Nephron progenitor cell (in vitro differentiated cells): Measurements from ENCODE around the gene OR1F1.
"Not testable (repeated sequence)": the region's sequence is repeated elsewhere in the genome, so short reads cannot be mapped to it uniquely, and the experiment has no call there.

Source experiments
- DNase-seq: peaks from one replicate; pipeline ENCODE4 v3.0.0; 2021
- H3K27ac Mint-ChIP-seq: 2 replicates; pipeline ENCODE4 v1.8.0; 2021; ENCODE audit warnings: mild to moderate bottlenecking, moderate library complexity, mixed read lengths
- H3K27me3 Mint-ChIP-seq: 2 replicates; pipeline ENCODE4 v1.8.0; 2021; ENCODE audit warnings: mild to moderate bottlenecking, low read depth, mixed read lengths; ENCODE audit not compliant: poor library complexity
- H3K36me3 Mint-ChIP-seq: 2 replicates; pipeline ENCODE4 v1.8.0; 2021; ENCODE audit warnings: low read depth, mixed read lengths
- H3K4me1 Mint-ChIP-seq: 2 replicates; pipeline ENCODE4 v1.8.0; 2021; ENCODE audit warnings: mixed read lengths
- H3K4me3 Mint-ChIP-seq: 2 replicates; pipeline ENCODE4 v1.8.0; 2021; ENCODE audit warnings: mild to moderate bottlenecking, moderate library complexity, mixed read lengths
- H3K9me3 Mint-ChIP-seq: 2 replicates; pipeline ENCODE4 v1.8.0; 2021; ENCODE audit warnings: mild to moderate bottlenecking, moderate library complexity, mixed read lengths
- CTCF ChIP-seq: fragments of 200-600 bp; sonication (generic); IDR thresholded peaks from 2 replicates; pipeline ENCODE4 v1.5.0; 2021; ENCODE audit warnings: antibody characterized with exemption

The OR1F1 gene

DNA sequence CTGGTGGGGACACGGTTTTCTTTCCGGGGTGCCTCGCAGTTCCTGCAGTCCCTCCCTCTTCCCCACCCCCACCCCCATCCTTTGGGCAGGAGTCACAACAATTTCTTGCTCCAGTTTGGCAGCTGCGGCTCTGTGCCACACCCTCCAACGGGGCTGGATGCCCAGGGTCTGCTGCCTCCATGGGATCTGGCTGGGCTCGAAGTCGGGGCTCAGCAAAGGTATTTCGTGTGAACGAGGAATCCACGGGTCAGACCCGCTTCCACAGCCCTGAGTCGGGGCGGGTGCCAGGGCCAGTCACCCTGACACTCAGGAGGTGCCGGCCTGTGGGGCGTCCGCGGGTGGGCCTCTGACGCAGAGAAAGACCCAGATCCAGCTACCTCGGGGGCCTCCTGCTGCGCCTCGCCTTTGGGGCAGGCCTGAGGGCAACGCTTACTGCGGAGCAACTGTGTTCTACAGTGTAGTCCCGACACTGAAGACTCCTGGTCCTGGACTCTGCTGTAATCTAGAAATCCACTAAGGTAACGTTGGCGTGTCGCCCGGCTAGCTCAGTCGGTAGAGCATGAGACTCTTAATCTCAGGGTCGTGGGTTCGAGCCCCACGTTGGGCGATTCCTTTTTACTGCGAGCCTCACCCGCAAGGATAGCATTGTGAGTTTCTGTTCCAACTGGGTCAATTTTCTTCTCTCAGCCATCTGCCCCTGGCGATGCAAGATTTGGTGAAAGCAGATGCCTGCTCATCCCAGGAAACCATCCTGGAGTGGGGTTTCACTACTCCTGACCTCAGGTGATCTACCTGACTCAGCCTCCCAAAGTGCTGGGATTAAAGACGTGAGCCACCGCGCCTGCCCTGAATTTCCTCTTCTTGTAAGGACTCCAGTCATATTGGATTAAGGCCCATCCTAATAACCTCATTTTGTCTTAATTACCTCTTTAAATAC, 12.6 kb upstream of the OR1F1 start:
- Mint-ChIP-seq H3K4me3 (peak overlapping the region; percentile 38), H3K36me3 (no peaks in the 10 kb centered on the region), H3K27me3 (peaks cover 98% of the 10 kb centered on the region), H3K4me1 (peaks cover 27% of the 10 kb centered on the region), H3K27ac (no peak overlapping the region), H3K9me3 (peaks cover 9% of the 10 kb centered on the region)
- DNase-seq, result peak; percentile 41
- no peak for TF ChIP-seq CTCF

GRCh38 chr16:3179651-3180050, 8.4 kb upstream of the OR1F1 start:
- no peak overlapping the region for H3K27ac Mint-ChIP-seq
- no peak for TF ChIP-seq CTCF
- peaks cover 100% of the 10 kb centered on the region for H3K27me3 Mint-ChIP-seq
- H3K36me3 Mint-ChIP-seq, result no peaks in the 10 kb centered on the region
- peaks cover 17% of the 10 kb centered on the region for H3K4me1 Mint-ChIP-seq
- no peak for DNase-seq
- no peak overlapping the region for H3K4me3 Mint-ChIP-seq
- H3K9me3 Mint-ChIP-seq, result peaks cover 13% of the 10 kb centered on the region

DNA sequence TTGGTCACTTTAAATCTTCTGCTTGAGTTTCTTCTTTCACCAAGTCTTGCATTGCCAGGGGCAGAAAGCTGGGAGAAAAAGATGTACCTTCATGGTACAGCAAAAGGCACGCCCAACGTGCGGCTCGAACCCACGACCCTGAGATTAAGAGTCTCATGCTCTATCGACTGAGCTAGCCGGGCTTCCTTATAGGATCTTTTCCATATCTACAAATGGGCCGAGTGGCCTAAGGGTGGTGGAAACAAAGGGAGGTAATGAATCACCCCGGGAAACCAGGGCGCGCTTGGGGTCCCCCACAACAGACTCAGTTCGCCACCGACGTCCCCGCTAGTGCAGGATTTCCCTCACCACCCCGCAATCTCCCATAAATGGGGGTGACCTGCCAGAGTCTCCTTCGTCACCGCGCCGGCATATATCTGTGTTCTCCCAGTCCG, 7.5 kb upstream of the OR1F1 start:
- H3K27me3 Mint-ChIP-seq, result peaks cover 97% of the 10 kb centered on the region
- H3K9me3 Mint-ChIP-seq, result peaks cover 13% of the 10 kb centered on the region
- no peak for DNase-seq
- peak overlapping the region; percentile 58 for H3K4me3 Mint-ChIP-seq
- H3K4me1 Mint-ChIP-seq, result peaks cover 17% of the 10 kb centered on the region
- H3K36me3 Mint-ChIP-seq, result no peaks in the 10 kb centered on the region
- H3K27ac Mint-ChIP-seq, result no peak overlapping the region
- no peak for TF ChIP-seq CTCF

- not testable (repeated sequence) for H3K9me3 Mint-ChIP-seq, DNase-seq, H3K36me3 Mint-ChIP-seq, H3K27ac Mint-ChIP-seq
- H3K4me1 Mint-ChIP-seq, result peaks cover 17% of the 10 kb centered on the region
- peak overlapping the region; percentile 88 for H3K4me3 Mint-ChIP-seq
- peaks cover 94% of the 10 kb centered on the region for H3K27me3 Mint-ChIP-seq
These were observed 5.8 kb upstream of the OR1F1 start for GRCh38 chr16:3182293-3182607.

- H3K9me3 Mint-ChIP-seq, result peaks cover 9% of the 10 kb centered on the region
- peaks cover 17% of the 10 kb centered on the region for H3K4me1 Mint-ChIP-seq
- peak; percentile 74 for DNase-seq
- no peaks in the 10 kb centered on the region for H3K36me3 Mint-ChIP-seq
- peaks cover 94% of the 10 kb centered on the region for H3K27me3 Mint-ChIP-seq
- peak overlapping the region; percentile 88 for H3K4me3 Mint-ChIP-seq
- TF ChIP-seq CTCF, result no peak
- no peak overlapping the region for H3K27ac Mint-ChIP-seq
These were observed 5.2 kb upstream of the OR1F1 start for GRCh38 chr16:3182608-3183444.

- H3K36me3 Mint-ChIP-seq, result no peaks in the 10 kb centered on the region
- no peak overlapping the region for H3K27ac Mint-ChIP-seq
- peaks cover 9% of the 10 kb centered on the region for H3K9me3 Mint-ChIP-seq
- peak overlapping the region; percentile 88 for H3K4me3 Mint-ChIP-seq
- TF ChIP-seq CTCF, result no peak
- H3K4me1 Mint-ChIP-seq, result peaks cover 17% of the 10 kb centered on the region
- peak; percentile 23 for DNase-seq
- H3K27me3 Mint-ChIP-seq, result peaks cover 94% of the 10 kb centered on the region
These were observed 4.4 kb upstream of the OR1F1 start for GRCh38 chr16:3183445-3184139.
